K562 (cell line): ENCODE data around the gene CNTFR. TPM values are rescaled to one million over a fixed set of nuclear protein-coding genes. Genes with fewer than 3 reads are reported as not detected.
A peak's percentile ranks its signal among the peaks of the same experiment; 100 is the strongest.

ENCODE experiments used
- ATAC-seq: fragments of 200-7000 bp; cut with Tn5 transposase; 3 replicates; pipeline ENCODE4 v1.9.1; 2020; ENCODE audit warnings: moderate library complexity
- BruUV-seq: library from RNA; stranded (reverse); fragments of 400-500 nt; replicated peaks from 2 replicates; lab custom pipeline; 2021; lab: Mats Ljungman, UMichigan
- CTCF ChIA-PET: fragments of 300-600 bp; formaldehyde crosslinking; extraction: SDS; loops from one replicate; lab custom pipeline; 2021; ENCODE audit warnings: low intra/inter-chr PET ratio; lab: Yijun Ruan, JAX
- POLR2A ChIA-PET: fragments of 300-600, 350-650 bp; sonication (Branson Sonifier 250); formaldehyde crosslinking; extraction: SDS; loops from one replicate; lab custom pipeline; 2021; ENCODE audit warnings: antibody characterized with exemption, inconsistent platforms; lab: Yijun Ruan, JAX
- DNase-seq, 4 experiments: peaks; one replicate each; pipeline versions ENCODE4 v3.0.0 to v3.0.0-alpha.2; 2011 to 2018; ENCODE audit warnings: low spot score in 3 of 4, mixed read lengths in 3 of 4; ENCODE audit errors: extremely low read depth in 1 of 4
- FAIRE-seq: peaks from 2 replicates; lab custom pipeline; 2011; peaks lifted over from hg19 to GRCh38; lab: Jason Lieb, UNC
- H2AFZ ChIP-seq: 2 replicates; pipeline ENCODE4 v1.6.0; 2011; ENCODE audit warnings: low read depth, low read length, control low read depth, inconsistent platforms
- H3K27ac ChIP-seq: fragments of 200-600 bp; 3 replicates; pipeline ENCODE4 v1.8.0; 2011; ENCODE audit warnings: low read depth, mild to moderate bottlenecking, control low read depth, inconsistent platforms, low read length, moderate library complexity, mixed read lengths; ENCODE audit errors: extremely low read depth
- H3K27me3 ChIP-seq, 2 experiments: fragments of 300-600 bp in 1 of 2; 2 replicates in 1 of 2; 3 replicates in 1 of 2; pipeline versions ENCODE4 v1.6.0 to v1.8.0; 2011; ENCODE audit warnings: inconsistent platforms in 2 of 2, low read length in 2 of 2, mild to moderate bottlenecking in 1 of 2, mixed read lengths in 1 of 2, moderate library complexity in 1 of 2; ENCODE audit not compliant: control insufficient read depth in 2 of 2, insufficient read depth in 2 of 2
- H3K36me3 ChIP-seq: fragments of 300-600 bp; 3 replicates; pipeline ENCODE4 v1.8.0; 2011; ENCODE audit warnings: mild to moderate bottlenecking, low read length, inconsistent platforms; ENCODE audit not compliant: control insufficient read depth, insufficient read depth
- H3K4me1 ChIP-seq, 2 experiments: fragments of 200-600 bp in 1 of 2; replicated peaks in 1 of 2; 2 replicates in 1 of 2; 3 replicates in 1 of 2; pipeline versions ENCODE4 v1.5.1 to v1.8.0; 2011; ENCODE audit warnings: inconsistent platforms in 2 of 2, low read length in 2 of 2, mild to moderate bottlenecking in 1 of 2, mixed read lengths in 1 of 2, moderate library complexity in 1 of 2; ENCODE audit not compliant: control insufficient read depth in 2 of 2, insufficient read depth in 2 of 2
- H3K4me2 ChIP-seq: 2 replicates; pipeline ENCODE4 v1.6.1; 2011; ENCODE audit warnings: low read length, control low read depth, inconsistent platforms, mixed read lengths; ENCODE audit not compliant: insufficient read depth
- H3K4me3 ChIP-seq: fragments of 200-600 bp; sonication (generic), shearing (Covaris generic); 2 replicates; pipeline ENCODE4 v1.5.1; 2016; ENCODE audit warnings: control low read depth, inconsistent platforms
- H3K79me2 ChIP-seq: fragments of 200-600 bp; 3 replicates; pipeline ENCODE4 v1.8.0; 2011; ENCODE audit warnings: low read length, inconsistent platforms; ENCODE audit not compliant: control insufficient read depth, insufficient read depth
- H3K9ac ChIP-seq, 2 experiments: 2 replicates each; pipeline versions ENCODE4 v1.6.0 to v1.6.1; 2011; ENCODE audit warnings: low read depth in 2 of 2, low read length in 2 of 2, control low read depth in 1 of 2, inconsistent platforms in 1 of 2, mild to moderate bottlenecking in 1 of 2, mixed read lengths in 1 of 2; ENCODE audit not compliant: insufficient read depth in 1 of 2
- H3K9me1 ChIP-seq: one replicate; pipeline ENCODE4 v1.6.0; 2011; ENCODE audit warnings: inconsistent platforms, mild to moderate bottlenecking, low read length, moderate library complexity; ENCODE audit not compliant: control insufficient read depth, insufficient read depth
- H3K9me3 ChIP-seq: replicated peaks from 2 replicates; pipeline ENCODE4 v1.5.1; 2011; ENCODE audit warnings: low read depth, low read length, inconsistent platforms; ENCODE audit not compliant: control insufficient read depth, insufficient read depth
- H4K20me1 ChIP-seq: replicated peaks from 2 replicates; pipeline ENCODE4 v1.6.1; 2011; ENCODE audit warnings: low read length, inconsistent platforms, mixed read lengths; ENCODE audit not compliant: control insufficient read depth, insufficient read depth
- EP400 ChIP-seq: fragments of 450-650 bp; IDR thresholded peaks from 2 replicates; pipeline ENCODE4 v1.6.1; 2017; ENCODE audit warnings: antibody characterized with exemption, mild to moderate bottlenecking, moderate library complexity
- HDAC3 ChIP-seq: fragments of 450-650 bp; IDR thresholded peaks from 2 replicates; pipeline ENCODE4 v1.6.1; 2018; ENCODE audit warnings: borderline replicate concordance, mild to moderate bottlenecking, moderate library complexity; ENCODE audit not compliant: partially characterized antibody
- HMG20A ChIP-seq: fragments of 450-650 bp; formaldehyde crosslinking; conservative IDR thresholded peaks from 2 replicates; pipeline ENCODE4 v1.4.0; 2020; ENCODE audit warnings: mild to moderate bottlenecking, mixed read lengths
- ZC3H11A ChIP-seq: IDR thresholded peaks from 2 replicates; pipeline ENCODE4 v1.6.1; 2012; ENCODE audit warnings: low read depth, low read length, improper control_type of control experiment
- ZNF518B ChIP-seq: fragments of 250-450 bp; sonication (Bioruptor Pico); IDR thresholded peaks from 2 replicates; pipeline ENCODE4 v1.5.0; 2021; ENCODE audit warnings: mild to moderate bottlenecking, moderate library complexity
- WGBS: fragments of 100-300 bp; shearing (Covaris generic); methylation state at CpG from one replicate; pipeline ENCODE4 v1.1.6; 2016; ENCODE audit warnings: low coverage, mixed read lengths; ENCODE audit not compliant: insufficient coverage; ENCODE audit errors: missing lambda C conversion rate; 5-methylcytosine and 5-hydroxymethylcytosine counted together
- in situ Hi-C: fragments of 300-500 bp; cut with MboI; formaldehyde crosslinking; loops from 4 replicates; pipeline ENCODE4 v1.15.0; 2018; ENCODE audit warnings: inconsistent platforms, mixed read lengths
- intact Hi-C: fragments of 100-400 bp; cut with micrococcal nuclease; formaldehyde crosslinking; loops from 2 replicates; pipeline ENCODE4 v1.14.2; 2022
- polyA plus RNA-seq, 8 experiments: library from polyadenylated mRNA; depleted of rRNA in 4 of 8; stranded (reverse) in 5 of 8; unstranded in 3 of 8; fragments of >200 nt; fragmentation: Nextera tagmentation in 2 of 8; fragmentation: Illumina TruSeq in 1 of 8; extraction: Ambion mirVana in 2 of 8; extraction: Trizol in 1 of 8; gene quantifications; 2 replicates each; pipeline versions ENCODE4 v1.2.1 to v1.2.3, GENCODE V29; 2011 to 2014; ENCODE audit warnings: inconsistent platforms in 1 of 8, missing spikeins in 1 of 8
- total RNA-seq, 7 experiments: library from RNA; depleted of rRNA in 6 of 7; stranded (reverse); fragments of >200 nt in 6 of 7; fragmentation: Illumina TruSeq in 2 of 7; extraction: Trizol in 2 of 7; gene quantifications; 2 replicates each; pipeline versions ENCODE4 v1.2.1 to v1.2.3, GENCODE V29; 2011 to 2021; ENCODE audit warnings: low replicate concordance in 1 of 7
- TF ChIP-seq, protein P1 (sequence below), 2 experiments: fragments of 450-650 bp in 1 of 2; sonication (generic) in 1 of 2; formaldehyde crosslinking in 1 of 2; IDR thresholded peaks in 1 of 2; conservative IDR thresholded peaks in 1 of 2; 2 replicates each; pipeline versions ENCODE4 v1.6.1 to v1.8.1; 2016 to 2023; ENCODE audit warnings: mild to moderate bottlenecking in 2 of 2, moderate library complexity in 2 of 2, inconsistent platforms in 1 of 2, missing genetic modification reagents in 1 of 2

CNTFR gene
- total and polyA plus RNA-seq, 9 of the 15 experiments (the other 6 are each of a cell fraction or from before 2014, with no cell fraction given) = not detected

DNA sequence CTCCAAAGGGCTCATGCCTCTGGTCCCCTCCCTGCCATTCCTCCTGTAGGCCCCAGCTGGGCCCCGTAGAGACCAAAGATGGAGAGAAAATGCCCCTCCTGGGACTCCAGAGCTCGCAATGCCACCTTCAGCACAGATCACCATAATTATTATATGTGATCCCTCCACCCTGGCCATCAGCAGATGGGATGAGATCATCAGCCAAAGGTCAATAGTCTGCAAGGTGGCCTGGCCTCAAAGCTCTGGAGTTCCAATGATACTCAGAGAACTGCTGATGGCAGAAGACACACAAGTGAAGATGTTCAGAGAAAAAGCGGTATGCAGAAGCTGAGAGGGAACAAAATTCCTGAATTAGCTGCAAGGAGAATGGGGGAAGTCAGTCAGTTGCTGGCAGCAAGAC is 17.4 kb upstream of the CNTFR start:
- WGBS = 29% methylated on average over 2 of the region's 3 CpGs
- no peaks in the 10 kb centered on the region for H3K9me3 ChIP-seq
- BruUV-seq = no TSS peak
- POLR2A ChIA-PET = interaction anchor here (0.6 kb wide), 2 partner anchors 87 to 213 kb away, joined by 3 read pairs; no protein-coding TSS in a partner anchor
- no peak overlapping the region for H3K4me2 ChIP-seq
- in situ Hi-C loops (loop anchor here (10.0 kb wide), 1 partner anchor 202 kb away; no protein-coding TSS in a partner anchor), intact Hi-C loops (no loop called here)
- no peak overlapping the region for H3K9ac ChIP-seq
- peaks cover 10% of the 10 kb centered on the region; the same call in 1 of the 3 replicates for H3K36me3 ChIP-seq
- H4K20me1 ChIP-seq = peaks cover 5% of the 10 kb centered on the region; the same call in 1 of the 2 replicates
- no peak for ATAC-seq
- peaks cover 17% of the 10 kb centered on the region for H3K79me2 ChIP-seq
- DNase-seq = peak in 2 of 4 experiments; percentile 34 to 39
- no peak overlapping the region for H3K27ac ChIP-seq
- no peak overlapping the region for H2AFZ ChIP-seq
- no peaks in the 10 kb centered on the region for H3K27me3 ChIP-seq
- peak; percentile 15 for FAIRE-seq
- CTCF ChIA-PET = no interaction called here
- no peak overlapping the region for H3K4me3 ChIP-seq
- peaks cover 7 to 9% of the 10 kb centered on the region in 2 experiments; a peak in 4 of 5 replicates for H3K4me1 ChIP-seq
- TF ChIP-seq HDAC3 = no peak
- no peak for TF ChIP-seq ZNF518B (CRISPR knock-in tag)
- TF ChIP-seq HMG20A = no peak
- TF ChIP-seq, protein P1, sequence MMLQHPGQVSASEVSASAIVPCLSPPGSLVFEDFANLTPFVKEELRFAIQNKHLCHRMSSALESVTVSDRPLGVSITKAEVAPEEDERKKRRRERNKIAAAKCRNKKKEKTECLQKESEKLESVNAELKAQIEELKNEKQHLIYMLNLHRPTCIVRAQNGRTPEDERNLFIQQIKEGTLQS (IDR thresholded peaks at IDR 0.05) = peak; percentile 40
- TF ChIP-seq, protein P1 (CRISPR knock-in tag; conservative IDR thresholded peaks at IDR 0.05) = no peak
- no peak for TF ChIP-seq EP400
- TF ChIP-seq ZC3H11A = no peak
- no peaks in the 10 kb centered on the region for H3K9me1 ChIP-seq
